Activated naive CD8-positive, alpha-beta T cell treated with anti-CD3 and anti-CD28 coated beads, Interleukin-2, amount 10 ng/mL, durations not matched to agents 7 days and 5 days (primary cell): ENCODE results near the gene FMN2. TPM values are rescaled to one million over a fixed set of nuclear protein-coding genes. Genes with fewer than 3 reads are reported as not detected.

ENCODE experiments used
- ATAC-seq: fragments of 150-1000 bp; cut with Tn5 transposase; one replicate; pipeline ENCODE4 v1.10.0; 2021; ENCODE audit warnings: low read depth, moderate library complexity
- POLR2A ChIA-PET: fragments of 350-600 bp; sonication (Branson Sonifier 250); formaldehyde crosslinking; loops from one replicate; lab custom pipeline; 2021; ENCODE audit warnings: antibody characterized with exemption; lab: Charles Lee
- DNase-seq: peaks from one replicate; pipeline ENCODE4 v3.0.0; 2021
- H3K27ac Mint-ChIP-seq: one replicate; pipeline ENCODE4 v1.8.0; 2022; ENCODE audit warnings: mild to moderate bottlenecking, mixed read lengths
- H3K27me3 Mint-ChIP-seq: one replicate; pipeline ENCODE4 v1.8.0; 2022; ENCODE audit warnings: mild to moderate bottlenecking, moderate library complexity, mixed read lengths
- H3K36me3 Mint-ChIP-seq: one replicate; pipeline ENCODE4 v1.8.0; 2021; ENCODE audit warnings: mild to moderate bottlenecking, mixed read lengths
- H3K4me1 Mint-ChIP-seq: one replicate; pipeline ENCODE4 v1.8.0; 2021; ENCODE audit warnings: mixed read lengths
- H3K4me3 Mint-ChIP-seq: one replicate; pipeline ENCODE4 v1.8.0; 2022; ENCODE audit warnings: mild to moderate bottlenecking, moderate library complexity, mixed read lengths
- H3K9me3 Mint-ChIP-seq: one replicate; pipeline ENCODE4 v1.8.0; 2021; ENCODE audit warnings: mixed read lengths
- total RNA-seq, 2 experiments: library from RNA; stranded (reverse); gene quantifications; one replicate each; pipeline ENCODE4 v1.2.3, GENCODE V29; 2021

FMN2 gene
- total RNA-seq, 2 experiments from 2014 or later = not detected

DNA sequence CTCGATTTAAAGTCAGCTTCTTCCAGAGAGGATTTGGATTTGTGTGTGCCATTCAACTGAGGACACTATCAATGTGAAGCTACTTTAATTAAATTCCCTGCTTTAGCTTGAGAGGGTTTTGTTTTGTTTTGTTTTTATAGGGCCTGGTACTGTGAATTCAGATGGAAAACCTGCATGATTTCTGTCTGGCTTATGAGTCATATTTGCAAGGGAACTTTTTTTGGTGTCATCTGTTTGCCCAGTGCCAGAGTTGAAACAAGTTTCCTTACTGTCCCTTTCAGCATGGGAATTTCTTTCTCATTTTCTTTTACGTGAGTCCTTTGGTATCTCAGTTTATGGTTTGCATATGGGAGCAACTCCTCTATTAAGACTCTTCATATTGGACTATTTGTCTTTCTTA lies 325.6 kb downstream of the FMN2 start:
- DNase-seq (no peak), ATAC-seq (no peak)
- Mint-ChIP-seq H3K4me1 (no peaks in the 10 kb centered on the region), H3K4me3 (no peak overlapping the region), H3K27ac (no peak overlapping the region), H3K36me3 (no peaks in the 10 kb centered on the region), H3K27me3 (no peaks in the 10 kb centered on the region), H3K9me3 (no peaks in the 10 kb centered on the region)
- POLR2A ChIA-PET = no interaction called here

DNA sequence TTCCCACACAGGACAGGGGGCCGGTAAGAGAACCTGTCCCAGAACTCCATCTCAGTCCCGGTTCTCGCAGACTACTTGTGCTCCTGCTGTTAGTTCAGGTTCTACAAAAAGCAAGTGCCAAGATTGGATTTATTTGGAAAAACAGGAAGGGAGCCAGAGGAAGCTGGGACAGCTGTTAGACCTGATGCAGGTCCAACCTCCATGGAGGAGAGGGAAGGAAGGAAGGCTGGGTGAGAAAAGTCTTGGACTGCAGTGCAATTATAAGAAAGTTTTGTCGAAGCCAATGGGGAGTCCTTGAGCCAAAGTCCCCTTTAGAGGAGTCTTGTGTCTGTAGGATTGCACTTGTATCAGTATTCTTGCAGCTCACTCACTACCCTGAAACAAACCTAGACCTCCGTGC lies 329.1 kb downstream of the FMN2 start:
- DNase-seq (no peak), ATAC-seq (no peak)
- Mint-ChIP-seq H3K4me3 (no peak overlapping the region), H3K27me3 (peaks cover 2% of the 10 kb centered on the region), H3K9me3 (no peaks in the 10 kb centered on the region), H3K36me3 (no peaks in the 10 kb centered on the region), H3K27ac (no peak overlapping the region), H3K4me1 (no peaks in the 10 kb centered on the region)
- POLR2A ChIA-PET = no interaction called here

- POLR2A ChIA-PET = no interaction called here
- H3K4me1 Mint-ChIP-seq = no peaks in the 10 kb centered on the region
- DNase-seq (no peak), ATAC-seq (no peak)
- no peak overlapping the region for H3K4me3 Mint-ChIP-seq
- H3K36me3 Mint-ChIP-seq = no peaks in the 10 kb centered on the region
- peaks cover 2% of the 10 kb centered on the region for H3K27me3 Mint-ChIP-seq
- peaks cover 1% of the 10 kb centered on the region for H3K9me3 Mint-ChIP-seq
- no peak overlapping the region for H3K27ac Mint-ChIP-seq
Observed at GRCh38 chr1:240423246-240423924, 331.7 kb downstream of the FMN2 start.

GRCh38 chr1:240424740-240425464 lies 333.2 kb downstream of the FMN2 start:
- Mint-ChIP-seq H3K36me3 (no peaks in the 10 kb centered on the region), H3K9me3 (peaks cover 1% of the 10 kb centered on the region), H3K4me3 (no peak overlapping the region), H3K27me3 (peaks cover 2% of the 10 kb centered on the region), H3K4me1 (no peaks in the 10 kb centered on the region), H3K27ac (no peak overlapping the region)
- DNase-seq (no peak), ATAC-seq (no peak)
- POLR2A ChIA-PET = no interaction called here

GRCh38 chr1:240426051-240426450 lies 334.4 kb downstream of the FMN2 start:
- H3K27ac Mint-ChIP-seq = no peak overlapping the region
- ATAC-seq = no peak
- H3K9me3 Mint-ChIP-seq = peaks cover 1% of the 10 kb centered on the region
- POLR2A ChIA-PET = no interaction called here
- H3K27me3 Mint-ChIP-seq = peaks cover 2% of the 10 kb centered on the region
- no peaks in the 10 kb centered on the region for H3K4me1 Mint-ChIP-seq
- no peaks in the 10 kb centered on the region for H3K36me3 Mint-ChIP-seq
- H3K4me3 Mint-ChIP-seq = no peak overlapping the region
- DNase-seq = no peak

DNA sequence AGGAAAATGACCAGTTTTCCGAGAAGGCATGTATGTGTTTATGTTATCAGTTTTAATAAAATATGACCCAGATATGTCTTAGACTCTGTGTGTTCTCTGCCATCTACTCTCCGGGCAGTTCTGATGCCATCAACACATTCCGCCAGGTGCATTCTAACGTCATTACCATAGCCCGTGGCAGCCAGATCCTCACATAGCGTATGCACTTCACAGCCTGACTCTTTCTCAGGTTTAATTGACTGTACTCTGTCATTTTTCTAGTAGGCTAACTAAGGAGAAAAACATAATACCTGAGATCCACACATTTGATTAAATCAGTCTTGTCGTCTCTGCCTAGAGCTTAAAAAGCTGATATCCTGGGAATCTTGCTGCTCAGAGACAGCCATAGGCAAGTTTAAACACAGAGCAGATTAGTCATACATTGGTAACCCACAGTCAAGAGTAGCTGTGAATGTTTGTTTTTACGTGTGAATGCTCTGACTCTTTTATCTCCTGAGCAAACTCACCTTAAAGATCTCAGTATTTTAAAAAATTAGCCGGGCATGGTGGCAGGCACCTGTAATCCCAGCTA lies 344.4 kb downstream of the FMN2 start:
- no peak overlapping the region for H3K4me3 Mint-ChIP-seq
- no peaks in the 10 kb centered on the region for H3K9me3 Mint-ChIP-seq
- no peaks in the 10 kb centered on the region for H3K36me3 Mint-ChIP-seq
- no peaks in the 10 kb centered on the region for H3K4me1 Mint-ChIP-seq
- ATAC-seq (no peak), DNase-seq (no peak)
- no peaks in the 10 kb centered on the region for H3K27me3 Mint-ChIP-seq
- POLR2A ChIA-PET = no interaction called here
- no peak overlapping the region for H3K27ac Mint-ChIP-seq

DNA sequence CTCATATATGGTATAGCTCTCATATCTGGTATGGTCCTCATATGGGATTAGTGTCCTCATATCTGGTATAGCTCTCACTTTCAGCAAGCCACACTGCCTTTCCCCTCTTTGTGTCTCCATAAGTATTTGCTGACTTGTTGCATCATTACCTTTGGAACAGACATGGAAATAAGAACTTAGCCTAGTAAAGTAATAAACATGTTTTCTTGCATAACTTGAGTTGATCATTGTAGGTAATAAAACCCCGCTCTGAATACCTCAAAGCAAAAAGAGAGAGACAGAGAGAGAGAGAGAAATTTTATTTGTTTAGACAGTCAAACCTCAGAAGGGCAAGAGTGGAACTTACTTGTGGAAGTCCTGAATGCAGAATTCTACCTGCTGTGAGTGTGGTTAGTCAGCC lies 350.0 kb downstream of the FMN2 start:
- POLR2A ChIA-PET = no interaction called here
- Mint-ChIP-seq H3K4me1 (no peaks in the 10 kb centered on the region), H3K27me3 (peaks cover 2% of the 10 kb centered on the region), H3K36me3 (no peaks in the 10 kb centered on the region), H3K27ac (no peak overlapping the region), H3K9me3 (no peaks in the 10 kb centered on the region), H3K4me3 (no peak overlapping the region)
- no peak for ATAC-seq
- no peak for DNase-seq

DNA sequence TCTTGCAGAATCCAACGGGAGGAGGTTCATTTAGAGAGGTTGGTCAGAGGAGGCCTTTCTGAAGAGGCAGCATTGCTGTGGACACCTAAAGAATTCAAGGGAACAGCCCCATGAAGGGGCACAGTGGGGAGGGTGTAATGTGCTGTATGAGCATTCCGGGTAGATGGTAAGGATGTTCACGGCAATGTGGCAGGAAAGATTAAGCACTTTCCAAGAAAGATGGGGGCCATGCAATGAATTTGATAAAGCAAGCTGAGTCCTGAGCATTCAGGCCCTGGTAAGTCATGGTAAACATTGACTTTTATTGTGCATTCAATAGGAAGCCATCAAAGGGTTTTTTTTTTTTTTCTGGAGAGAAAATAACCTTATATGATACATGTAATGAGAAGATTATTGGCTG lies 353.7 kb downstream of the FMN2 start:
- no peak for DNase-seq
- peaks cover 2% of the 10 kb centered on the region for H3K27me3 Mint-ChIP-seq
- H3K9me3 Mint-ChIP-seq = no peaks in the 10 kb centered on the region
- no peaks in the 10 kb centered on the region for H3K4me1 Mint-ChIP-seq
- H3K27ac Mint-ChIP-seq = no peak overlapping the region
- no peak for ATAC-seq
- POLR2A ChIA-PET = no interaction called here
- no peak overlapping the region for H3K4me3 Mint-ChIP-seq
- no peaks in the 10 kb centered on the region for H3K36me3 Mint-ChIP-seq

GRCh38 chr1:240455228-240455821 lies 363.6 kb downstream of the FMN2 start:
- no peak overlapping the region for H3K27ac Mint-ChIP-seq
- H3K27me3 Mint-ChIP-seq = peaks cover 2% of the 10 kb centered on the region
- H3K4me3 Mint-ChIP-seq = no peak overlapping the region
- no peaks in the 10 kb centered on the region for H3K9me3 Mint-ChIP-seq
- ATAC-seq (no peak), DNase-seq (no peak)
- POLR2A ChIA-PET = no interaction called here
- H3K4me1 Mint-ChIP-seq = no peaks in the 10 kb centered on the region
- H3K36me3 Mint-ChIP-seq = no peaks in the 10 kb centered on the region

DNA sequence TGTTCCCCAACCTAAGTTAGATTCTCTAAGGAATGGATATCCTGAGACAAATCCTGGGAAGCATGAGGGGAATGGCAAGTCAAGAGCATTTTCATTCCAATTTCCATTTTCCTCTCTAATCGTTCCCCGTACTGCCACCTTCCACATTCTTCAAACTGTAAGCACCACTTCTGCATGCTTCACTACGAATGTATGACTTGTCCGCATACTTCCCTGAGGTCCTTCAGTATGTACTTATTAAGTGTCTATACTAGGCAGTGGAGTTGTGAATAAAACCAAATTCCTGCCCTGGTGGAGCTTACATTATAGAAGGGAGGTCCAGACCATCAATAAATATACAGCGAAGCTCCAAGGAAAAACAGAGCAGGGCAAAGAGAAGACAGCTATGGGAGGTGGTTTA lies 365.5 kb downstream of the FMN2 start:
- DNase-seq = no peak
- POLR2A ChIA-PET = no interaction called here
- H3K36me3 Mint-ChIP-seq = no peaks in the 10 kb centered on the region
- H3K4me1 Mint-ChIP-seq = no peaks in the 10 kb centered on the region
- H3K27me3 Mint-ChIP-seq = no peaks in the 10 kb centered on the region
- no peaks in the 10 kb centered on the region for H3K9me3 Mint-ChIP-seq
- no peak for ATAC-seq
- no peak overlapping the region for H3K4me3 Mint-ChIP-seq
- H3K27ac Mint-ChIP-seq = no peak overlapping the region

DNA sequence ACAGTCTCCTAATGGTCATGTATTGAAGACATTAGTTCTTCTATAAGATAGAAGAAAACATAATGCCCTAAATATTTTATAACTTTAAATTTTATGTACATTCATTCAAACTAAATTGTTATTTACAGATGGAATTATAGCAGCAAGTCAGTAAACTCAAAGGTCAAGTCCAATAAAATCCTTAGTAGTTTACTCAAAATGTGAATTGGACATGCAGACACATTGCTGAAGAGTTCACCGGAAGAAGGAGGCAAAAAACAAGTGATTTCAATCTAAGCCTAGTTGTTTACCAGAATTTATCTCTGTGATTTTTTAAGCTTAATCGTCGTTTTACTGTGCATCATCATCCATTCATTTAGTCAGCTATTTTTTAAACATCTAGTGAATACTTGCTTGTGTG lies 370.6 kb downstream of the FMN2 start:
- Mint-ChIP-seq H3K27ac (no peak overlapping the region), H3K9me3 (no peaks in the 10 kb centered on the region), H3K27me3 (no peaks in the 10 kb centered on the region), H3K36me3 (no peaks in the 10 kb centered on the region), H3K4me3 (no peak overlapping the region), H3K4me1 (peaks cover 2% of the 10 kb centered on the region)
- DNase-seq = no peak
- POLR2A ChIA-PET = no interaction called here
- ATAC-seq = no peak

DNA sequence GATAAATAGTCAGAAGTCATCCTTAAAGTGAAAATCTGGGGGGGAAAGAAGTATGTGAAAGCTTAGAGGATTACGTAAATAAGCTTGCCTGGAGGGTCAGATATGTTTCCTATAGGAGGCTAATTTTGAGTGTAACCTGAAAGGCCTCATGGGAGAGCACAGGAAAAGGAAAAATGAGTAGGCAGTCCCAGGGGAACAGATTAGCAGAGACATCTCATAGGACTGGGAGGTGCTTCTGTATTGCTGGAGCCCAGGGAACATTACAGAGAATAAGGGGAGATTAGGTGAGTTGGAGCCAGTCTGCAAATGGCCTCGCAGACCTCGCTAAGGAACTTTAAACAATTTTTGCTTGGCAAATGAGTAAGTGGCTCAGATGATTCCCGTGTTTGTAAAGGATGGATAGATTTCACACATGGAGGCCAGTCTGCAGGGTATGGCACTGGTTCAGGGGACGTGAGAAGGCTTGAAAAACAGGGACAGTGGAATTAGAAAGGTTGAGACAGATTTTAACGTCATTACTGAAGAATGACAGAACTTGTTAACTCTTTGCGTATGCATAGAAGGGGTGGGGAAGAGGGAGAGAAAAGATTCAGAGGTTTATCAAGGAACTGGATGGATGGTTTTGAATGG lies 371.2 kb downstream of the FMN2 start:
- ATAC-seq = no peak
- Mint-ChIP-seq H3K9me3 (no peaks in the 10 kb centered on the region), H3K4me3 (no peak overlapping the region), H3K27ac (no peak overlapping the region), H3K4me1 (peaks cover 2% of the 10 kb centered on the region), H3K27me3 (no peaks in the 10 kb centered on the region), H3K36me3 (no peaks in the 10 kb centered on the region)
- POLR2A ChIA-PET = no interaction called here
- no peak for DNase-seq

DNA sequence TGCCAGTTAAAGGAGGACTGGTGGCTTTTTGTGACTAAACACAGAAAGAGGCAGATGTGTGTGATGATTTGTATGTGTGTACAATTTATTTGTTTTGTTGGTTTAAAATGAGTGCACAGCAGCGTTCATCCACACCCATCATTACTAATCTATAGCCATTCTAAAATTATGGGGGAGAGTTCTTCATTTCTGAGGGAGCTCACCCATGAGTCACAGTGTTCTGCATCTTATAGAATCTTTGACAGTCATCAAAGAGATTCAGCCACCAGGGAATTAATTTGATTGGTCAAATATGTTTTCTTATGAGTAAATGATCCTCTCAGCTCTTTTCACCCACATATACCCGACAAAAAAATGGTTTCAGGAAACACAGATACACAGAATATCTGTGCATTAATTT lies 372.4 kb downstream of the FMN2 start:
- POLR2A ChIA-PET = no interaction called here
- Mint-ChIP-seq H3K4me3 (no peak overlapping the region), H3K27me3 (no peaks in the 10 kb centered on the region), H3K9me3 (no peaks in the 10 kb centered on the region), H3K36me3 (no peaks in the 10 kb centered on the region), H3K4me1 (peaks cover 2% of the 10 kb centered on the region), H3K27ac (no peak overlapping the region)
- no peak for ATAC-seq
- no peak for DNase-seq
